Liver (tissue), 9 donors: Measurements from ENCODE around the gene LCP2. TPM values are rescaled to one million over a fixed set of nuclear protein-coding genes. Genes with fewer than 3 reads are reported as not detected.

Source experiments
- DNase-seq: peaks from one replicate; pipeline ENCODE4 v3.0.0-alpha.2; 2017; ENCODE audit warnings: low spot score
- H3K27ac ChIP-seq, 2 donors: one replicate each; pipeline ENCODE4 v1.7.0; 2013; ENCODE audit warnings: inconsistent platforms in 2 of 2, low read length in 2 of 2, control low read depth in 1 of 2, low read depth in 1 of 2, mild to moderate bottlenecking in 1 of 2
- H3K27me3 ChIP-seq, 4 donors: one replicate each; pipeline versions ENCODE4 v1.6.1 to v1.7.0; 2013; ENCODE audit warnings: low read length in 3 of 4, inconsistent platforms in 1 of 4, mild to moderate bottlenecking in 1 of 4, moderate library complexity in 1 of 4; ENCODE audit not compliant: control insufficient read depth in 4 of 4, insufficient read depth in 4 of 4
- H3K36me3 ChIP-seq, 4 donors: one replicate each; pipeline versions ENCODE4 v1.6.1 to v1.7.0; 2013; ENCODE audit warnings: low read length in 3 of 4, mild to moderate bottlenecking in 3 of 4, low read depth in 1 of 4, moderate library complexity in 1 of 4; ENCODE audit not compliant: control insufficient read depth in 4 of 4, insufficient read depth in 3 of 4
- H3K4me1 ChIP-seq, 4 donors: one replicate each; pipeline versions ENCODE4 v1.6.1 to v1.7.0; 2013; ENCODE audit warnings: low read length in 3 of 4, mild to moderate bottlenecking in 3 of 4, moderate library complexity in 1 of 4; ENCODE audit not compliant: control insufficient read depth in 4 of 4, insufficient read depth in 4 of 4
- H3K4me3 ChIP-seq, 3 donors: one replicate each; pipeline versions ENCODE4 v1.6.1 to v1.7.0; 2013; ENCODE audit warnings: low read length in 3 of 3, control low read depth in 1 of 3, low read depth in 1 of 3, mild to moderate bottlenecking in 1 of 3
- H3K9ac ChIP-seq, 2 donors: one replicate each; pipeline ENCODE4 v1.7.0; 2013; ENCODE audit warnings: low read length in 2 of 2, mild to moderate bottlenecking in 2 of 2, moderate library complexity in 2 of 2, control low read depth in 1 of 2, low read depth in 1 of 2
- H3K9me3 ChIP-seq, 4 donors: one replicate each; pipeline versions ENCODE4 v1.6.1 to v1.7.0; 2013; ENCODE audit warnings: low read length in 3 of 4; ENCODE audit not compliant: control insufficient read depth in 4 of 4
- CTCF ChIP-seq: fragments of 150-350 bp; IDR thresholded peaks from 2 replicates; pipeline ENCODE4 v1.5.1; 2017; ENCODE audit warnings: improper control_type of control experiment, low read depth, low read length; ENCODE audit not compliant: missing input control
- EGR1 ChIP-seq, 2 donors: IDR thresholded peaks; 2 replicates each; pipeline ENCODE4 v1.6.1; 2016 to 2018; ENCODE audit warnings: antibody characterized with exemption in 2 of 2, low read depth in 2 of 2
- FOXA1 ChIP-seq: IDR thresholded peaks from 2 replicates; pipeline ENCODE4 v1.6.1; 2016; ENCODE audit warnings: antibody characterized with exemption
- FOXA2 ChIP-seq: IDR thresholded peaks from 2 replicates; pipeline ENCODE4 v1.6.1; 2016; ENCODE audit warnings: antibody characterized with exemption
- GABPA ChIP-seq, 2 donors: IDR thresholded peaks in 1 of 2; conservative IDR thresholded peaks in 1 of 2; 2 replicates each; pipeline ENCODE4 v1.6.1; 2016; ENCODE audit warnings: antibody characterized with exemption in 2 of 2, mild to moderate bottlenecking in 1 of 2, moderate library complexity in 1 of 2
- HNF4A ChIP-seq, 2 donors: conservative IDR thresholded peaks; 2 replicates each; pipeline ENCODE4 v1.6.1; 2016; ENCODE audit warnings: antibody characterized with exemption in 2 of 2, mild to moderate bottlenecking in 2 of 2
- HNF4G ChIP-seq: IDR thresholded peaks from 2 replicates; pipeline ENCODE4 v1.6.1; 2016; ENCODE audit warnings: antibody characterized with exemption
- JUND ChIP-seq, 2 donors: IDR thresholded peaks; 2 replicates each; pipeline ENCODE4 v1.6.1; 2016; ENCODE audit warnings: antibody characterized with exemption in 2 of 2
- NR2F2 ChIP-seq: IDR thresholded peaks from 2 replicates; pipeline ENCODE4 v1.6.1; 2016; ENCODE audit warnings: antibody characterized with exemption
- RAD21 ChIP-seq, 2 donors: IDR thresholded peaks; 2 replicates each; pipeline ENCODE4 v1.6.1; 2016; ENCODE audit warnings: antibody characterized with exemption in 2 of 2, mild to moderate bottlenecking in 2 of 2
- RXRA ChIP-seq, 2 donors: IDR thresholded peaks; 2 replicates each; pipeline ENCODE4 v1.6.1; 2017 to 2018; ENCODE audit warnings: antibody characterized with exemption in 2 of 2, mild to moderate bottlenecking in 1 of 2
- SP1 ChIP-seq: IDR thresholded peaks from 2 replicates; pipeline ENCODE4 v1.6.1; 2018; ENCODE audit warnings: antibody characterized with exemption, mild to moderate bottlenecking
- TAF1 ChIP-seq: conservative IDR thresholded peaks from 2 replicates; pipeline ENCODE4 v1.6.1; 2016; ENCODE audit warnings: antibody characterized with exemption, mild to moderate bottlenecking
- YY1 ChIP-seq: IDR thresholded peaks from 2 replicates; pipeline ENCODE4 v1.6.1; 2016; ENCODE audit warnings: antibody characterized with exemption, mild to moderate bottlenecking
- ZBTB33 ChIP-seq: IDR thresholded peaks from 2 replicates; pipeline ENCODE4 v1.6.1; 2016; ENCODE audit warnings: antibody characterized with exemption
- WGBS: extraction: QIAGEN DNeasy Blood & Tissue Kit; methylation state at CpG from one replicate; pipeline ENCODE4 v1.1.7; 2013; 5-methylcytosine and 5-hydroxymethylcytosine counted together
- polyA plus RNA-seq, 2 donors: library from polyadenylated mRNA; stranded (reverse) in 1 of 2; unstranded in 1 of 2; fragments of 200-250 nt in 1 of 2; fragments of >200 nt in 1 of 2; fragmentation: Nextera tagmentation in 1 of 2; extraction: Ambion mirVana in 1 of 2; gene quantifications; one replicate each; pipeline versions ENCODE4 v1.2.1 to v1.2.3, GENCODE V29; 2013 to 2015
- total RNA-seq, 2 donors: library from RNA; depleted of rRNA; stranded (reverse); fragments of >200 nt; gene quantifications; one replicate each; pipeline ENCODE4 v1.2.3, GENCODE V29; 2014
- TF ChIP-seq, protein P1 (sequence below): IDR thresholded peaks from 2 replicates; pipeline ENCODE4 v1.6.1; 2016; ENCODE audit warnings: antibody characterized with exemption
- TF ChIP-seq, protein P2 (sequence below): IDR thresholded peaks from 2 replicates; pipeline ENCODE4 v1.6.1; 2016; ENCODE audit warnings: antibody characterized with exemption, mild to moderate bottlenecking
- TF ChIP-seq, protein P3 (sequence below): IDR thresholded peaks from 2 replicates; pipeline ENCODE4 v1.6.1; 2016; ENCODE audit warnings: antibody characterized with exemption
- donor health status: healthy.
- donor health status: healthy.
- donor health status: healthy.
- donor health status: healthy.
- donor health status: healthy.

Gene LCP2
- total and polyA plus RNA-seq, 4 donors, result 3.6 to 16.3 (median 6.7) TPM

DNA sequence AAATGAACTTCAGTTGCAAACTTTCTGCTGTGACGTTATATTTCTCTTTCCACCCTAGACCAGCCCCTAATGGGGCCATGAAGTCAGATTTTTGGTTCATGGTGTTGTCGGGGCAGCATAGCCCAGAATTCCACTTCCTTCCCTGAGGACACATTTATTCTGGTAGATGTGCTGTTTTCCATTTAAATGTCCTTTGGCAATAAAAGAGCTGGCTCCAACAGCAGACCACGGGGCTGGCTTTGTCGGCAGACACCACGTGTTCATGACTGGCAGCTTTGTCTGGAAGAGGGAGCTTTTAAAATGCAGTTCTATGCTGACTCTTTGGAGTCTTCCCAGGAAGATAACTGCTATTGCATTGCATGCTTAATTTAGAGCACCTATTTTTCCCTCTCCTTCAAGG lies 17.6 kb upstream of the LCP2 start (continued):
- TF ChIP-seq, protein P1, sequence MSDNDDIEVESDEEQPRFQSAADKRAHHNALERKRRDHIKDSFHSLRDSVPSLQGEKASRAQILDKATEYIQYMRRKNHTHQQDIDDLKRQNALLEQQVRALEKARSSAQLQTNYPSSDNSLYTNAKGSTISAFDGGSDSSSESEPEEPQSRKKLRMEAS, result no peak
- no peak for TF ChIP-seq FOXA1
- TF ChIP-seq FOXA2, result no peak
- TF ChIP-seq RAD21 (IDR thresholded peaks at IDR 0.05), result no peak
- TF ChIP-seq EGR1 (IDR thresholded peaks at IDR 0.05; ENCODE audit: low read depth in 2 of 2), result no peak
- TF ChIP-seq HNF4G, result no peak
- no peak for TF ChIP-seq GABPA (IDR thresholded peaks at IDR 0.05 in 1 of 2, conservative IDR thresholded peaks at IDR 0.05 in 1 of 2)

GRCh38 chr5:170314541-170315095 lies 17.0 kb upstream of the LCP2 start:
- Histone ChIP-seq H3K27ac (no peak overlapping the region), H3K27me3 (peaks cover 0 to 3% (median 0%) of the 10 kb centered on the region in 4 donors), H3K4me3 (no peak overlapping the region), H3K4me1 (peaks cover 0 to 7% (median 0%) of the 10 kb centered on the region in 4 donors), H3K36me3 (no peaks in the 10 kb centered on the region), H3K9me3 (no peaks in the 10 kb centered on the region), H3K9ac (no peak overlapping the region)
- TF ChIP-seq, protein P2, sequence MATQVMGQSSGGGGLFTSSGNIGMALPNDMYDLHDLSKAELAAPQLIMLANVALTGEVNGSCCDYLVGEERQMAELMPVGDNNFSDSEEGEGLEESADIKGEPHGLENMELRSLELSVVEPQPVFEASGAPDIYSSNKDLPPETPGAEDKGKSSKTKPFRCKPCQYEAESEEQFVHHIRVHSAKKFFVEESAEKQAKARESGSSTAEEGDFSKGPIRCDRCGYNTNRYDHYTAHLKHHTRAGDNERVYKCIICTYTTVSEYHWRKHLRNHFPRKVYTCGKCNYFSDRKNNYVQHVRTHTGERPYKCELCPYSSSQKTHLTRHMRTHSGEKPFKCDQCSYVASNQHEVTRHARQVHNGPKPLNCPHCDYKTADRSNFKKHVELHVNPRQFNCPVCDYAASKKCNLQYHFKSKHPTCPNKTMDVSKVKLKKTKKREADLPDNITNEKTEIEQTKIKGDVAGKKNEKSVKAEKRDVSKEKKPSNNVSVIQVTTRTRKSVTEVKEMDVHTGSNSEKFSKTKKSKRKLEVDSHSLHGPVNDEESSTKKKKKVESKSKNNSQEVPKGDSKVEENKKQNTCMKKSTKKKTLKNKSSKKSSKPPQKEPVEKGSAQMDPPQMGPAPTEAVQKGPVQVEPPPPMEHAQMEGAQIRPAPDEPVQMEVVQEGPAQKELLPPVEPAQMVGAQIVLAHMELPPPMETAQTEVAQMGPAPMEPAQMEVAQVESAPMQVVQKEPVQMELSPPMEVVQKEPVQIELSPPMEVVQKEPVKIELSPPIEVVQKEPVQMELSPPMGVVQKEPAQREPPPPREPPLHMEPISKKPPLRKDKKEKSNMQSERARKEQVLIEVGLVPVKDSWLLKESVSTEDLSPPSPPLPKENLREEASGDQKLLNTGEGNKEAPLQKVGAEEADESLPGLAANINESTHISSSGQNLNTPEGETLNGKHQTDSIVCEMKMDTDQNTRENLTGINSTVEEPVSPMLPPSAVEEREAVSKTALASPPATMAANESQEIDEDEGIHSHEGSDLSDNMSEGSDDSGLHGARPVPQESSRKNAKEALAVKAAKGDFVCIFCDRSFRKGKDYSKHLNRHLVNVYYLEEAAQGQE, result no peak
- no peak for TF ChIP-seq RAD21 (IDR thresholded peaks at IDR 0.05)
- no peak for TF ChIP-seq GABPA (IDR thresholded peaks at IDR 0.05 in 1 of 2, conservative IDR thresholded peaks at IDR 0.05 in 1 of 2)
- TF ChIP-seq TAF1, result no peak
- no peak for TF ChIP-seq FOXA2
- TF ChIP-seq EGR1 (IDR thresholded peaks at IDR 0.05; ENCODE audit: low read depth in 2 of 2), result no peak
- no peak for TF ChIP-seq CTCF
- TF ChIP-seq ZBTB33, result no peak
- TF ChIP-seq HNF4A (conservative IDR thresholded peaks at IDR 0.05), result no peak
- TF ChIP-seq, protein P1, result no peak
- TF ChIP-seq HNF4G, result no peak
- TF ChIP-seq YY1, result no peak
- no peak for TF ChIP-seq FOXA1
- TF ChIP-seq NR2F2, result no peak
- TF ChIP-seq, protein P3, sequence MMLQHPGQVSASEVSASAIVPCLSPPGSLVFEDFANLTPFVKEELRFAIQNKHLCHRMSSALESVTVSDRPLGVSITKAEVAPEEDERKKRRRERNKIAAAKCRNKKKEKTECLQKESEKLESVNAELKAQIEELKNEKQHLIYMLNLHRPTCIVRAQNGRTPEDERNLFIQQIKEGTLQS, result no peak
- no peak for TF ChIP-seq SP1
- TF ChIP-seq RXRA (IDR thresholded peaks at IDR 0.05), result no peak
- TF ChIP-seq JUND (IDR thresholded peaks at IDR 0.05), result no peak
- 59% methylated on average over 2 of the region's 2 CpGs for WGBS
- DNase-seq, result no peak
